ENCODE results near the gene BAX. TPM values are rescaled to one million over a fixed set of nuclear protein-coding genes. Genes with fewer than 3 reads are reported as not detected.

The BAX gene
- total RNA-seq, 2 donors from 2014 or later = 53.1 to 104 TPM

DNA sequence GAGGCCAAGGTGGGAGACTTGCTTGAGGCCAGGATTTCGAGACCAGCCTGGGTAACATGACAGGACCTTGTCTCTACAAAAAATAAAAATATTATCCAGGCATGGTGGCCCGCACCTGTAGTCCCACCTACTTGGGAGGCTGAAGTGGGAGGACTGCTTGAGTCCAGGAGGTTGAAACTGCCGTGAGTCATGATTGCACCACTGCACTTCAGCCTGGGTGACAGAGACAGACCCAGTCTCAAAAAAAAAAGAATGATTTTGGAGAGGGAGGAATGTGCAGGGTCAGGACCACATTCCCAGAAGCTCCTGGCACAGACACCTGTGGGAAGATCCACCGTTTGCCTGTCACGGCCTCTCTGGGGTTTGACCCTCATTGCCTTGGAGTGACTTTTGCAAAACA, 9.3 kb upstream of the BAX start:
- no peak overlapping the region for H3K4me3 ChIP-seq
- TF ChIP-seq, protein P1, sequence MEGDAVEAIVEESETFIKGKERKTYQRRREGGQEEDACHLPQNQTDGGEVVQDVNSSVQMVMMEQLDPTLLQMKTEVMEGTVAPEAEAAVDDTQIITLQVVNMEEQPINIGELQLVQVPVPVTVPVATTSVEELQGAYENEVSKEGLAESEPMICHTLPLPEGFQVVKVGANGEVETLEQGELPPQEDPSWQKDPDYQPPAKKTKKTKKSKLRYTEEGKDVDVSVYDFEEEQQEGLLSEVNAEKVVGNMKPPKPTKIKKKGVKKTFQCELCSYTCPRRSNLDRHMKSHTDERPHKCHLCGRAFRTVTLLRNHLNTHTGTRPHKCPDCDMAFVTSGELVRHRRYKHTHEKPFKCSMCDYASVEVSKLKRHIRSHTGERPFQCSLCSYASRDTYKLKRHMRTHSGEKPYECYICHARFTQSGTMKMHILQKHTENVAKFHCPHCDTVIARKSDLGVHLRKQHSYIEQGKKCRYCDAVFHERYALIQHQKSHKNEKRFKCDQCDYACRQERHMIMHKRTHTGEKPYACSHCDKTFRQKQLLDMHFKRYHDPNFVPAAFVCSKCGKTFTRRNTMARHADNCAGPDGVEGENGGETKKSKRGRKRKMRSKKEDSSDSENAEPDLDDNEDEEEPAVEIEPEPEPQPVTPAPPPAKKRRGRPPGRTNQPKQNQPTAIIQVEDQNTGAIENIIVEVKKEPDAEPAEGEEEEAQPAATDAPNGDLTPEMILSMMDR (IDR thresholded peaks at IDR 0.05) = no peak
- DNase-seq (ENCODE audit: low spot score) (no peak), ATAC-seq (ENCODE audit: insufficient number of reproducible peaks, low FRiP score, low read depth) (no peak)
- H3K27me3 ChIP-seq (replicated peaks; ENCODE audit: insufficient read depth) = no peaks in the 10 kb centered on the region
- H3K27ac ChIP-seq = no peak overlapping the region
- peaks cover 6% of the 10 kb centered on the region for H3K9me3 ChIP-seq
- no peaks in the 10 kb centered on the region for H3K4me1 ChIP-seq (ENCODE audit: control insufficient read depth in 1 of 2, low read depth in 2 of 2)
- no peaks in the 10 kb centered on the region for H3K36me3 ChIP-seq

DNA sequence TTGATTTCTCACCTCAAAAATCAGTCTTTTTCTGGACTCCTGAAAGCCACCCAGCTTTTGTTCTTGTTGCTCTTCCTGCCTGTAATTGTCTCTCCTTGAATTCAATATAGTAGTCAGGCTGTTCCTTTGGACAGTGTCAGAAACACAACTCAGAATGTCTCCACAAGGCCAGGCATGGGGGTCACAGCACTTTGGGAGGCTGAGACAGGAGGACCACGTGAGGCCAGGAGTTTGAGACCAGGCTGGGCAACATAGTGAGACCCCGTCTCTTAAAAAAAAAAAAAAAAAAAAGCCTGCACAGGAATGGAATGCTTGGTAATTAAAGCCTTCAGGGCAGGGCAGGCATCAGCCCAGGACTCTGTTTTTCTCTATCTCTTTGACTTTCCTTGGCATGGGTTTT, 8.9 kb upstream of the BAX start:
- Histone ChIP-seq H3K27me3 (replicated peaks; ENCODE audit: insufficient read depth) (no peaks in the 10 kb centered on the region), H3K4me3 (no peak overlapping the region), H3K9me3 (peaks cover 4% of the 10 kb centered on the region), H3K4me1 (ENCODE audit: control insufficient read depth in 1 of 2, low read depth in 2 of 2) (no peaks in the 10 kb centered on the region), H3K27ac (no peak overlapping the region), H3K36me3 (no peaks in the 10 kb centered on the region)
- DNase-seq (ENCODE audit: low spot score) (no peak), ATAC-seq (ENCODE audit: insufficient number of reproducible peaks, low FRiP score, low read depth) (no peak)
- TF ChIP-seq, protein P1 (IDR thresholded peaks at IDR 0.05) = no peak

DNA sequence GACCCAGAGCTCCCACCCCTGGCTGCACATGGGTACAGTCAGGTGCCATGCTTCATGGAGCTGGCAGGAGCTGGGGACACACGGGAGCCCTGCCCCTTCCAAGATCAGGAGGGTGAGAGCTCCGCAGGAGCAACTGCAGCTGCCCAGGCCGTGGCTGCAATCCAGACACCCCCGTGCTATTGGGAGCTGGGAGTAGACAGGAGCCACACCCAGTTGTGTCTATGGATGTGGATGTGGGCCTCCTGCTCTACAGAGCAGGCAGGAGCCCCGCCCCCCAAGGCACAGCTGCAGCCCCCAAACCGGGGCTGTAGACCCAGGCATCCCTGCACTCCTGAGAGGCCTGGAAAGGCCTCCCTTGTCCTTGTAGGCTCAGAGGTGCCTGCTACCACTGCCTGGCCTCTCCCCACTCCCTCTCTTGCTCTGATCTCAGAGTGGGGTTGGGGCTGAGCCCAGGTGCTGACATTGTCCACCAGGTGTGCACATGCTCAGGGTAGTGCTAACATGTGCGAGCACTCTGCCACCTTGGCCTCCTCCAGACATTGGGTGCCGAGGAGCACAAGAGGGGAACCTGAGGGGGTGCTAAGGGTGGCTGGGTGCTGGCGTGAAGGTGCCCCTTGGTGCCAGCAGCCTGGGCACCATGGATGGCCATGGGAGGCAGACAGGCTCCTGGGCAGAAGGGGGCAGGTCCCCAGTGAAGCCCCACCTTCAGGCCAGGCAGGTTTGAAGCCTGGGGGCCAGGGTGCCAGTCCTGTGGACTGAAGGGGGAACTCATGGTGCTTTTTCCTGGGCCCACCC, 8.0 kb upstream of the BAX start:
- H3K9me3 ChIP-seq = no peaks in the 10 kb centered on the region
- TF ChIP-seq, protein P1 (IDR thresholded peaks at IDR 0.05) = no peak
- H3K27me3 ChIP-seq (replicated peaks; ENCODE audit: insufficient read depth) = no peaks in the 10 kb centered on the region
- no peak overlapping the region for H3K4me3 ChIP-seq
- no peak overlapping the region for H3K27ac ChIP-seq
- H3K36me3 ChIP-seq = no peaks in the 10 kb centered on the region
- ATAC-seq (ENCODE audit: insufficient number of reproducible peaks, low FRiP score, low read depth) = no peak
- no peak for DNase-seq (ENCODE audit: low spot score)
- no peaks in the 10 kb centered on the region for H3K4me1 ChIP-seq (ENCODE audit: control insufficient read depth in 1 of 2, low read depth in 2 of 2)

DNA sequence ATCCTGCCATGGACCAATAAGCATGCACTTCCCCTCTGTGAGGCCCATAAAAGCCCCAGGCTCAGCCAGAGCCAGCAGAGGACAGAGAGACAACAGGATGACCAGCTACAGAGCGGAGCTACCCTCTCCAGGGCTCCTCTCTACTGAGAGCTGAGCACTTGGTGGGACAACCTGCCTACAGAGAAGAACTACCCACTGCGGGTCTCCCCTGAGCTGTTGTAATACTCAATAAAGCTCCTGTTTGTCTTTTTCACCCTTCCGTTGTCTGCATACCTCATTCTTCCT, 7.5 kb upstream of the BAX start:
- DNase-seq (ENCODE audit: low spot score) (no peak), ATAC-seq (ENCODE audit: insufficient number of reproducible peaks, low FRiP score, low read depth) (no peak)
- no peaks in the 10 kb centered on the region for H3K4me1 ChIP-seq (ENCODE audit: control insufficient read depth in 1 of 2, low read depth in 2 of 2)
- no peak overlapping the region for H3K27ac ChIP-seq
- H3K27me3 ChIP-seq (replicated peaks; ENCODE audit: insufficient read depth) = no peaks in the 10 kb centered on the region
- no peak overlapping the region for H3K4me3 ChIP-seq
- H3K36me3 ChIP-seq = no peaks in the 10 kb centered on the region
- TF ChIP-seq, protein P1 (IDR thresholded peaks at IDR 0.05) = no peak
- no peaks in the 10 kb centered on the region for H3K9me3 ChIP-seq

DNA sequence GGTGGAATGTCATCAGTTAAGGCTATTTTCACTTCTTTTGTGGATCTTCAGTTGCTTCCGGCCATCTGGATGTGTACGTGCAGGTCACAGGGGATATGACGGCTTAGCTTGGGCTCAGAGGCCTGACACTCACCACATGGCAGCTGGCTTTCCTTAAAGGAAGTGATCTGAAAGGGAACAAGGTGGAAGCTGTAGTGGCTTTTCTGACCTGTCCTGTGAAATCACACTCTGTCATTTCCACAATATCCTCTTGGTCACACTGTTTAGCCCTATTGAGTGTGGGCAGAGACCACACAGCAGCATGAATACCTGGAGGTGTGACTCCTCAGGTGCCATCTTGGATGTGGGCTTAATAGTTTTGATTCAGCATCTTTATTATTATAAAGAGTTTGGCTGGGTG, 4.5 kb upstream of the BAX start:
- Histone ChIP-seq H3K27me3 (replicated peaks; ENCODE audit: insufficient read depth) (no peaks in the 10 kb centered on the region), H3K27ac (no peak overlapping the region), H3K4me3 (no peak overlapping the region), H3K36me3 (no peaks in the 10 kb centered on the region), H3K9me3 (no peaks in the 10 kb centered on the region), H3K4me1 (ENCODE audit: control insufficient read depth in 1 of 2, low read depth in 2 of 2) (peaks cover under 1 to 7% of the 10 kb centered on the region in 2 donors)
- TF ChIP-seq, protein P1 (IDR thresholded peaks at IDR 0.05) = no peak
- ATAC-seq (ENCODE audit: insufficient number of reproducible peaks, low FRiP score, low read depth) = no peak
- no peak for DNase-seq (ENCODE audit: low spot score)

All from thoracic aorta (tissue), 2 donors.